HG03442 (cell line): ENCODE results near the gene SETD3.
A peak's percentile ranks its signal among the peaks of the same experiment; 100 is the strongest.

Source experiments
- ATAC-seq: cut with Tn5 transposase; IDR thresholded peaks from one replicate; pipeline ENCODE4 v1.9.1; 2021; ENCODE audit warnings: mild to moderate bottlenecking, moderate library complexity; ENCODE audit not compliant: unreplicated experiment

Gene SETD3

GRCh38 chr14:99426265-99426664, 54.4 kb downstream of the SETD3 start:
- ATAC-seq = no peak

GRCh38 chr14:99425272-99425681, 55.4 kb downstream of the SETD3 start:
- no peak for ATAC-seq

- no peak for ATAC-seq
Measured at GRCh38 chr14:99424306-99424877, 56.3 kb downstream of the SETD3 start.

GRCh38 chr14:99423434-99423833, 57.2 kb downstream of the SETD3 start:
- ATAC-seq = no peak

GRCh38 chr14:99422228-99423010, 58.2 kb downstream of the SETD3 start:
- ATAC-seq = no peak

- ATAC-seq = no peak
Measured at GRCh38 chr14:99420711-99421110, 59.9 kb downstream of the SETD3 start.

GRCh38 chr14:99419905-99420304, 60.8 kb downstream of the SETD3 start:
- no peak for ATAC-seq

GRCh38 chr14:99418242-99418641, 62.4 kb downstream of the SETD3 start:
- ATAC-seq = no peak

- ATAC-seq = no peak
Measured at GRCh38 chr14:99416909-99417308, 63.8 kb downstream of the SETD3 start.

GRCh38 chr14:99415496-99416281, 65.0 kb downstream of the SETD3 start:
- ATAC-seq = peak; percentile 86

GRCh38 chr14:99413911-99414310, 66.7 kb downstream of the SETD3 start:
- no peak for ATAC-seq

- no peak for ATAC-seq
Measured at GRCh38 chr14:99413172-99413571, 67.5 kb downstream of the SETD3 start.

GRCh38 chr14:99412117-99413061, 68.3 kb downstream of the SETD3 start:
- ATAC-seq = no peak

- ATAC-seq = no peak
Measured at GRCh38 chr14:99410019-99410418, 70.6 kb downstream of the SETD3 start.

GRCh38 chr14:99408971-99409289, 71.7 kb downstream of the SETD3 start:
- no peak for ATAC-seq

GRCh38 chr14:99408286-99408970, 72.2 kb downstream of the SETD3 start:
- ATAC-seq = no peak

- ATAC-seq = no peak
Measured at GRCh38 chr14:99407416-99407815, 73.2 kb downstream of the SETD3 start.

- ATAC-seq = no peak
Measured at GRCh38 chr14:99402950-99403349, 77.7 kb downstream of the SETD3 start.

- ATAC-seq = no peak
Measured at GRCh38 chr14:99402285-99402648, 78.4 kb downstream of the SETD3 start.

GRCh38 chr14:99401621-99402284, 78.9 kb downstream of the SETD3 start:
- no peak for ATAC-seq
